Endothelial cell of umbilical vein (primary cell): Measurements from ENCODE around the gene GTF3C4.
"Not testable (repeated sequence)": the region's sequence is repeated elsewhere in the genome, so short reads cannot be mapped to it uniquely, and the experiment has no call there.

Source experiments
- EZH2 ChIP-seq: IDR thresholded peaks from 2 replicates; pipeline ENCODE4 v1.6.1; 2012; ENCODE audit warnings: borderline replicate concordance, low read depth, mild to moderate bottlenecking, moderate library complexity, low read length, inconsistent platforms; ENCODE audit not compliant: severe bottlenecking
- FOS ChIP-seq: IDR thresholded peaks from 2 replicates; pipeline ENCODE4 v1.6.1; 2011; ENCODE audit warnings: mild to moderate bottlenecking, low read length, moderate library complexity, borderline replicate concordance; ENCODE audit not compliant: insufficient read depth
- GATA2 ChIP-seq: IDR thresholded peaks from 2 replicates; pipeline ENCODE4 v1.7.0; 2011; ENCODE audit warnings: low read depth, mild to moderate bottlenecking, moderate library complexity, mixed read lengths, low read length; ENCODE audit not compliant: insufficient read length, insufficient read depth
- JUN ChIP-seq: IDR thresholded peaks from 2 replicates; pipeline ENCODE4 v1.6.1; 2011; ENCODE audit warnings: borderline replicate concordance, low read depth; ENCODE audit not compliant: insufficient read length, insufficient read depth
- MAX ChIP-seq: IDR thresholded peaks from 2 replicates; pipeline ENCODE4 v1.6.1; 2011; ENCODE audit not compliant: insufficient read depth, insufficient read length
- MYC ChIP-seq: IDR thresholded peaks from one replicate; pipeline ENCODE4 v1.6.1; 2011; ENCODE audit warnings: mild to moderate bottlenecking, low read depth, low read length
- POLR2A ChIP-seq: IDR thresholded peaks from 2 replicates; pipeline ENCODE4 v1.6.1; 2012; ENCODE audit warnings: low read depth, mild to moderate bottlenecking, control low read depth, low read length
- POLR2AphosphoS5 ChIP-seq: IDR thresholded peaks from 2 replicates; pipeline ENCODE4 v1.6.1; 2012; ENCODE audit warnings: low read depth, mild to moderate bottlenecking, control low read depth, low read length, moderate library complexity; ENCODE audit not compliant: insufficient read depth
- TF ChIP-seq, protein P1 (sequence below), 2 donors: IDR thresholded peaks; 1 replicate in 1 of 2; 2 replicates in 1 of 2; pipeline ENCODE4 v1.5.1; 2011; ENCODE audit warnings: low read length in 2 of 2, mild to moderate bottlenecking in 2 of 2, moderate library complexity in 2 of 2, control low read depth in 1 of 2, inconsistent platforms in 1 of 2, low read depth in 1 of 2; ENCODE audit not compliant: insufficient read depth in 1 of 2; ENCODE audit errors: extremely low read depth in 1 of 2

DNA sequence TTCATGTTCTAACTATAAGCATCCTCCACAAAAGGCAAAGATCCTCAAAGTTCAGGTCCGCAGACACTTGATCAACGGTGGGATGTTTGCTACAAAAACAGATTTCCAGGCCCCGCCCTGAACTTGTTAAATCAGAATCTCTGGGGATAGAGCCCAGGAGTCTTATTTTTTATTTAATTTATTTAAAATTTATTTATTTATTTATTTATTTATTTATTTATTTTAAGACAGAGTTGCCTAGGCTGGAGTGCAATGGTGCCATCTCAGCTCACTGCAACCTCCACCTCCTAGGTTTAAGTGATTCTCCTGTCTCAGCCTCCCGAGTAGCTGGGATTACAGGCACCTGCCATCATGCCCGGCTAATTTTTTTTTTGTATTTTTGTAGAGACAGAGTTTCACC lies 40.9 kb downstream of the GTF3C4 start:
- TF ChIP-seq, protein P1, sequence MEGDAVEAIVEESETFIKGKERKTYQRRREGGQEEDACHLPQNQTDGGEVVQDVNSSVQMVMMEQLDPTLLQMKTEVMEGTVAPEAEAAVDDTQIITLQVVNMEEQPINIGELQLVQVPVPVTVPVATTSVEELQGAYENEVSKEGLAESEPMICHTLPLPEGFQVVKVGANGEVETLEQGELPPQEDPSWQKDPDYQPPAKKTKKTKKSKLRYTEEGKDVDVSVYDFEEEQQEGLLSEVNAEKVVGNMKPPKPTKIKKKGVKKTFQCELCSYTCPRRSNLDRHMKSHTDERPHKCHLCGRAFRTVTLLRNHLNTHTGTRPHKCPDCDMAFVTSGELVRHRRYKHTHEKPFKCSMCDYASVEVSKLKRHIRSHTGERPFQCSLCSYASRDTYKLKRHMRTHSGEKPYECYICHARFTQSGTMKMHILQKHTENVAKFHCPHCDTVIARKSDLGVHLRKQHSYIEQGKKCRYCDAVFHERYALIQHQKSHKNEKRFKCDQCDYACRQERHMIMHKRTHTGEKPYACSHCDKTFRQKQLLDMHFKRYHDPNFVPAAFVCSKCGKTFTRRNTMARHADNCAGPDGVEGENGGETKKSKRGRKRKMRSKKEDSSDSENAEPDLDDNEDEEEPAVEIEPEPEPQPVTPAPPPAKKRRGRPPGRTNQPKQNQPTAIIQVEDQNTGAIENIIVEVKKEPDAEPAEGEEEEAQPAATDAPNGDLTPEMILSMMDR (IDR thresholded peaks at IDR 0.05; ENCODE audit: extremely low read depth in 1 of 2, insufficient read depth in 1 of 2, low read depth in 1 of 2, low read length in 2 of 2): not testable (repeated sequence)
- TF ChIP-seq POLR2A, EZH2, FOS, POLR2AphosphoS5, JUN, MYC, MAX, GATA2: not testable (repeated sequence)
